ENCODE data around the gene KCNG4. TPM values are rescaled to one million over a fixed set of nuclear protein-coding genes. Genes with fewer than 3 reads are reported as not detected.

The KCNG4 gene
- total RNA-seq, 1 experiment from 2014 or later: not detected

GRCh38 chr16:84194470-84195200 is 45.2 kb downstream of the KCNG4 start:
- H4K20me1 ChIP-seq (ENCODE audit: control insufficient read depth, insufficient read depth, insufficient read length): no peaks in the 10 kb centered on the region
- no peak overlapping the region for H2BK15ac ChIP-seq (ENCODE audit: low read depth, low read length)
- peak overlapping the region in 1 of 3 experiments; percentile 90; a peak in 2 of 7 replicates for H3K27ac Mint-ChIP-seq
- H3K9me3 Mint-ChIP-seq: no peaks in the 10 kb centered on the region; a peak in 1 of 5 replicates
- H4K91ac ChIP-seq (ENCODE audit: insufficient read length, low read depth, low read length): no peak overlapping the region
- H3K18ac ChIP-seq (ENCODE audit: insufficient read length, low read depth, low read length): no peak overlapping the region
- H4K8ac ChIP-seq (replicated peaks; ENCODE audit: insufficient read length, low read depth, low read length): no peak overlapping the region
- peaks cover 4% of the 10 kb centered on the region; the same call in 1 of the 2 replicates for H3K27me3 Mint-ChIP-seq (ENCODE audit: low read depth)
- H4K5ac ChIP-seq (ENCODE audit: insufficient read length, low read depth, low read length): no peak overlapping the region
- no peak overlapping the region; the same call in 1 of the 2 replicates for H3K14ac ChIP-seq (ENCODE audit: insufficient read depth, low read length)
- no peak overlapping the region for H2BK5ac ChIP-seq (ENCODE audit: insufficient read length, low read length)
- H2BK20ac ChIP-seq (ENCODE audit: low read depth, low read length, poor library complexity, severe bottlenecking): no peak overlapping the region
- no peaks in the 10 kb centered on the region for H3K9me3 ChIP-seq (ENCODE audit: control insufficient read depth, low read depth, low read length)
- H2BK12ac ChIP-seq (ENCODE audit: insufficient read length, low read depth, low read length): no peak overlapping the region
- no peaks in the 10 kb centered on the region for H3K79me2 ChIP-seq (ENCODE audit: insufficient read depth, low read length)
- H3K27me3 ChIP-seq (ENCODE audit: insufficient read depth, low read length): no peaks in the 10 kb centered on the region
- no peak overlapping the region for H3K4me3 Mint-ChIP-seq
- no peaks in the 10 kb centered on the region for H3K23me2 ChIP-seq (ENCODE audit: insufficient read length, low read depth, low read length, poor library complexity, severe bottlenecking)
- H3K56ac ChIP-seq (ENCODE audit: insufficient read length, low read depth, low read length): no peak overlapping the region
- H2AK5ac ChIP-seq (ENCODE audit: insufficient read length, low read length): no peak overlapping the region
- no peak overlapping the region for H2BK120ac ChIP-seq (ENCODE audit: low read depth, low read length, poor library complexity, severe bottlenecking)
- TF ChIP-seq, protein P1, sequence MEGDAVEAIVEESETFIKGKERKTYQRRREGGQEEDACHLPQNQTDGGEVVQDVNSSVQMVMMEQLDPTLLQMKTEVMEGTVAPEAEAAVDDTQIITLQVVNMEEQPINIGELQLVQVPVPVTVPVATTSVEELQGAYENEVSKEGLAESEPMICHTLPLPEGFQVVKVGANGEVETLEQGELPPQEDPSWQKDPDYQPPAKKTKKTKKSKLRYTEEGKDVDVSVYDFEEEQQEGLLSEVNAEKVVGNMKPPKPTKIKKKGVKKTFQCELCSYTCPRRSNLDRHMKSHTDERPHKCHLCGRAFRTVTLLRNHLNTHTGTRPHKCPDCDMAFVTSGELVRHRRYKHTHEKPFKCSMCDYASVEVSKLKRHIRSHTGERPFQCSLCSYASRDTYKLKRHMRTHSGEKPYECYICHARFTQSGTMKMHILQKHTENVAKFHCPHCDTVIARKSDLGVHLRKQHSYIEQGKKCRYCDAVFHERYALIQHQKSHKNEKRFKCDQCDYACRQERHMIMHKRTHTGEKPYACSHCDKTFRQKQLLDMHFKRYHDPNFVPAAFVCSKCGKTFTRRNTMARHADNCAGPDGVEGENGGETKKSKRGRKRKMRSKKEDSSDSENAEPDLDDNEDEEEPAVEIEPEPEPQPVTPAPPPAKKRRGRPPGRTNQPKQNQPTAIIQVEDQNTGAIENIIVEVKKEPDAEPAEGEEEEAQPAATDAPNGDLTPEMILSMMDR (conservative IDR thresholded peaks at IDR 0.05): no peak
- H3K9ac ChIP-seq (ENCODE audit: extremely low read depth, insufficient read length, low read length): no peak overlapping the region
- H3K36me3 Mint-ChIP-seq (ENCODE audit: insufficient read depth in 1 of 3, low read depth in 3 of 3): no peaks in the 10 kb centered on the region
- peaks cover 6 to 27% of the 10 kb centered on the region in 2 experiments; a peak in 3 of 4 replicates for H3K4me1 Mint-ChIP-seq
- no peak overlapping the region for H3K4me2 ChIP-seq (ENCODE audit: insufficient read depth, insufficient read length, low read length)
- H3K4me1 ChIP-seq (ENCODE audit: insufficient read depth, low read length): no peaks in the 10 kb centered on the region
- DNase-seq: no peak
- no peak overlapping the region for H3K4ac ChIP-seq (ENCODE audit: low read depth, low read length)
- no peak overlapping the region for H3K23ac ChIP-seq (ENCODE audit: insufficient read length, low read depth, low read length)
- no peak overlapping the region for H2AFZ ChIP-seq (ENCODE audit: low read length)
- no CpG with 5 or more reads among the region's 34 CpGs for WGBS (ENCODE audit: extremely low coverage, insufficient read length, low lambda C conversion rate)
- no peaks in the 10 kb centered on the region for H3K79me1 ChIP-seq (ENCODE audit: insufficient read depth, low read depth, low read length, poor library complexity, severe bottlenecking)
- H3K27ac ChIP-seq (ENCODE audit: insufficient read length, low read depth, low read length): no peak overlapping the region
- no peak overlapping the region for H3T11ph ChIP-seq (ENCODE audit: low read length)
